Endothelial cell of umbilical vein (primary cell): ENCODE results near the gene POU6F2.

Source experiments
- EZH2 ChIP-seq: IDR thresholded peaks from 2 replicates; pipeline ENCODE4 v1.6.1; 2012; ENCODE audit warnings: borderline replicate concordance, low read depth, mild to moderate bottlenecking, moderate library complexity, low read length, inconsistent platforms; ENCODE audit not compliant: severe bottlenecking
- GATA2 ChIP-seq: IDR thresholded peaks from 2 replicates; pipeline ENCODE4 v1.7.0; 2011; ENCODE audit warnings: low read depth, mild to moderate bottlenecking, moderate library complexity, mixed read lengths, low read length; ENCODE audit not compliant: insufficient read length, insufficient read depth
- JUN ChIP-seq: IDR thresholded peaks from 2 replicates; pipeline ENCODE4 v1.6.1; 2011; ENCODE audit warnings: borderline replicate concordance, low read depth; ENCODE audit not compliant: insufficient read length, insufficient read depth
- MYC ChIP-seq: IDR thresholded peaks from one replicate; pipeline ENCODE4 v1.6.1; 2011; ENCODE audit warnings: mild to moderate bottlenecking, low read depth, low read length
- POLR2A ChIP-seq: IDR thresholded peaks from 2 replicates; pipeline ENCODE4 v1.6.1; 2012; ENCODE audit warnings: low read depth, mild to moderate bottlenecking, control low read depth, low read length
- POLR2AphosphoS5 ChIP-seq: IDR thresholded peaks from 2 replicates; pipeline ENCODE4 v1.6.1; 2012; ENCODE audit warnings: low read depth, mild to moderate bottlenecking, control low read depth, low read length, moderate library complexity; ENCODE audit not compliant: insufficient read depth
- TF ChIP-seq, protein P1 (sequence below), 2 donors: IDR thresholded peaks; 1 replicate in 1 of 2; 2 replicates in 1 of 2; pipeline ENCODE4 v1.5.1; 2011; ENCODE audit warnings: low read length in 2 of 2, mild to moderate bottlenecking in 2 of 2, moderate library complexity in 2 of 2, control low read depth in 1 of 2, inconsistent platforms in 1 of 2, low read depth in 1 of 2; ENCODE audit not compliant: insufficient read depth in 1 of 2; ENCODE audit errors: extremely low read depth in 1 of 2
- TF ChIP-seq, protein P2 (sequence below): IDR thresholded peaks from 2 replicates; pipeline ENCODE4 v1.6.1; 2011; ENCODE audit not compliant: insufficient read depth, insufficient read length

GRCh38 chr7:39357648-39358047 lies 379.9 kb downstream of the POU6F2 start:
- TF ChIP-seq EZH2 (no peak), POLR2A (no peak), POLR2AphosphoS5 (no peak), GATA2 (no peak), MYC (no peak), JUN (no peak)
- TF ChIP-seq, protein P1, sequence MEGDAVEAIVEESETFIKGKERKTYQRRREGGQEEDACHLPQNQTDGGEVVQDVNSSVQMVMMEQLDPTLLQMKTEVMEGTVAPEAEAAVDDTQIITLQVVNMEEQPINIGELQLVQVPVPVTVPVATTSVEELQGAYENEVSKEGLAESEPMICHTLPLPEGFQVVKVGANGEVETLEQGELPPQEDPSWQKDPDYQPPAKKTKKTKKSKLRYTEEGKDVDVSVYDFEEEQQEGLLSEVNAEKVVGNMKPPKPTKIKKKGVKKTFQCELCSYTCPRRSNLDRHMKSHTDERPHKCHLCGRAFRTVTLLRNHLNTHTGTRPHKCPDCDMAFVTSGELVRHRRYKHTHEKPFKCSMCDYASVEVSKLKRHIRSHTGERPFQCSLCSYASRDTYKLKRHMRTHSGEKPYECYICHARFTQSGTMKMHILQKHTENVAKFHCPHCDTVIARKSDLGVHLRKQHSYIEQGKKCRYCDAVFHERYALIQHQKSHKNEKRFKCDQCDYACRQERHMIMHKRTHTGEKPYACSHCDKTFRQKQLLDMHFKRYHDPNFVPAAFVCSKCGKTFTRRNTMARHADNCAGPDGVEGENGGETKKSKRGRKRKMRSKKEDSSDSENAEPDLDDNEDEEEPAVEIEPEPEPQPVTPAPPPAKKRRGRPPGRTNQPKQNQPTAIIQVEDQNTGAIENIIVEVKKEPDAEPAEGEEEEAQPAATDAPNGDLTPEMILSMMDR (IDR thresholded peaks at IDR 0.05; ENCODE audit: extremely low read depth in 1 of 2, insufficient read depth in 1 of 2, low read depth in 1 of 2, low read length in 2 of 2): peak; percentile 25 to 39
- TF ChIP-seq, protein P2, sequence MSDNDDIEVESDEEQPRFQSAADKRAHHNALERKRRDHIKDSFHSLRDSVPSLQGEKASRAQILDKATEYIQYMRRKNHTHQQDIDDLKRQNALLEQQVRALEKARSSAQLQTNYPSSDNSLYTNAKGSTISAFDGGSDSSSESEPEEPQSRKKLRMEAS: no peak
